Measurements from ENCODE around the gene DSC1.
"Not testable (repeated sequence)": the region's sequence is repeated elsewhere in the genome, so short reads cannot be mapped to it uniquely, and the experiment has no call there.

Gene DSC1, protein sequence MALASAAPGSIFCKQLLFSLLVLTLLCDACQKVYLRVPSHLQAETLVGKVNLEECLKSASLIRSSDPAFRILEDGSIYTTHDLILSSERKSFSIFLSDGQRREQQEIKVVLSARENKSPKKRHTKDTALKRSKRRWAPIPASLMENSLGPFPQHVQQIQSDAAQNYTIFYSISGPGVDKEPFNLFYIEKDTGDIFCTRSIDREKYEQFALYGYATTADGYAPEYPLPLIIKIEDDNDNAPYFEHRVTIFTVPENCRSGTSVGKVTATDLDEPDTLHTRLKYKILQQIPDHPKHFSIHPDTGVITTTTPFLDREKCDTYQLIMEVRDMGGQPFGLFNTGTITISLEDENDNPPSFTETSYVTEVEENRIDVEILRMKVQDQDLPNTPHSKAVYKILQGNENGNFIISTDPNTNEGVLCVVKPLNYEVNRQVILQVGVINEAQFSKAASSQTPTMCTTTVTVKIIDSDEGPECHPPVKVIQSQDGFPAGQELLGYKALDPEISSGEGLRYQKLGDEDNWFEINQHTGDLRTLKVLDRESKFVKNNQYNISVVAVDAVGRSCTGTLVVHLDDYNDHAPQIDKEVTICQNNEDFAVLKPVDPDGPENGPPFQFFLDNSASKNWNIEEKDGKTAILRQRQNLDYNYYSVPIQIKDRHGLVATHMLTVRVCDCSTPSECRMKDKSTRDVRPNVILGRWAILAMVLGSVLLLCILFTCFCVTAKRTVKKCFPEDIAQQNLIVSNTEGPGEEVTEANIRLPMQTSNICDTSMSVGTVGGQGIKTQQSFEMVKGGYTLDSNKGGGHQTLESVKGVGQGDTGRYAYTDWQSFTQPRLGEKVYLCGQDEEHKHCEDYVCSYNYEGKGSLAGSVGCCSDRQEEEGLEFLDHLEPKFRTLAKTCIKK

DNA sequence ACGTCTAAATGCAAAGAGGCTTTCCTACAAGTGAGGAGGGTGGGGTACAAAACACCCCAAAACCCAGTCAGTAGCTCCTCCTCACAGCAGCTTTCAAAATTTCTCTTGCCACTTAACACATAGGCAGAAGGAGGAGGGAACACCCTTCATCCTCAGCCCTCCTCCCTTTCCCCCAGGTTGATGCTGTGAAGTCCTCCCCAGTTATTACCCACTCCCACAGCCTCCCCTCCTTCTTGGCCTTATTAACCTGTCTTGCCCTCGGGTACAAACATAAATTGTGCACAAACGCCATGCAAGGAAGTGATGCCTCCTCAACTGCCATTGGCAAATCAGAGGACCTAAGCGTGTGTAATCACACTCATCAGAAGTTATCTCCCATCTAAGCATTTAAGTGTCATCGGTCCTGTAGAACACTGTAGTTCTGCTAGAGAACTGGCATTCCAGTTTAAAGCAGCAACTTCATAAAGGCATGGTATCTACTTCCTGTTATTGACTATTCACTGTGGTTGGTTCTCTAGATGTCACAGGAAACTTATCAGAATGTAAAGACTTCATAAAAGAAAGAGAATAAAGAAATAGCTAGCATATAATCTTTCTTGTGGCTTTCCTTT lies at the start of gene DSC1:
Gene DSC1, minus strand, starts transcription at position 32 of the 611 bp plus-strand sequence. CDS start 262 bp downstream, outside the sequence.
- DNase-seq: no peak

DNA sequence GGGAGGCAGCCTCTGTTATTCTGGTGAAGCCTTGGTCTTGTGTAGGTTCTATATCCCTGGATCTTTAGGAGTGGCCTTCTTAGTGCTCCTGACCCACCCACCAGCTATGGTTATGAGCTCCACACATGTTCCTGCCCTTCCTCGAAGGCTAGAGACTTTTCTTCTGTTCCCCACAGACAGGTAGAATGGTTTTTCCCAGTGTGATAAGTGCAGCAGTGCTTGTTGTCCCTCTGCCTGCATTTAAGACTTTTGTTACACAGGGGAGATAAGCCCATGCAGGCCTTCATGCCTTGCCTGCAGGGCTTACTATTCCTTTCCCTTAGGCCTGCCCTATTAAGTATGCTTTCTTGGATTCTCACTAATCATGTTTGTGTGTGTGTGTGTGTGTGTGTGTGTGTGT lies 48.4 kb upstream of the DSC1 start:
- DNase-seq: no peak

DNA sequence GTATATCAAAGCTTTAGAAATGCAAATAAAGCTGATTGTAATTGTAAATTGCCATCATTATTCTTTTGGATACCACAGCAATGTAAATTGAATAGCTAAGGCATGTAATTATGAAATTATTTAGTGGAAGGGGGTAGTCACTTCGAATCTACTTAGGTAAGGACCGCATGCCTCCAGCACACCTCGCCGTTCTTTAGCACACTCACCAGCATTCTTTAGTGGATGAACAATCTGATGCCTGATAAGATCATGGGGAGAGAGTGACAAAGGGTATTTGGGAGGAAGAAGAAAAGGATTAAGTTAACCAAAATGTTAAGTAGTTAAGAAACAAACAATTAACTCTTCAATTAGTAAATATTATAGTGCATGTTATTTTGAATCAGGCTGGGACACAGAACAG lies 46.4 kb upstream of the DSC1 start:
- no peak for DNase-seq

DNA sequence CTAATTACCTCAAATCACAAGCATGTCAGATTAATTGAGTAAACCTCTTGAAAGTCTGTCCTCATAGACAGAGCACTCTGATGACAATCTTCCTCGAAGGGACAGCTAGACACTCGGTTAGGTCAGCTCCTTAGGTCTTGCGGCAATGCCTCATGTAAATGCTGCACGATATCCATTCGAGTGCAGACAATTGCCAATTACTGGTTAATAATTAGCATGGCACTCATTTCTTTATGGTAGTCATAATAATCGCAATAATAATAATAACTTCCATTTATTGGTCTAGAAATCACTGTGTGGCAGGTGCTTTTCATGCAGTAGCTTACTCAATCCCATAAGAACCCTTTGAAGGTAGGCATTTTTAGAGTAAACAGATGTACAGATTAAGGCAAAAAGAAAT lies 44.7 kb upstream of the DSC1 start:
- no peak for DNase-seq

DNA sequence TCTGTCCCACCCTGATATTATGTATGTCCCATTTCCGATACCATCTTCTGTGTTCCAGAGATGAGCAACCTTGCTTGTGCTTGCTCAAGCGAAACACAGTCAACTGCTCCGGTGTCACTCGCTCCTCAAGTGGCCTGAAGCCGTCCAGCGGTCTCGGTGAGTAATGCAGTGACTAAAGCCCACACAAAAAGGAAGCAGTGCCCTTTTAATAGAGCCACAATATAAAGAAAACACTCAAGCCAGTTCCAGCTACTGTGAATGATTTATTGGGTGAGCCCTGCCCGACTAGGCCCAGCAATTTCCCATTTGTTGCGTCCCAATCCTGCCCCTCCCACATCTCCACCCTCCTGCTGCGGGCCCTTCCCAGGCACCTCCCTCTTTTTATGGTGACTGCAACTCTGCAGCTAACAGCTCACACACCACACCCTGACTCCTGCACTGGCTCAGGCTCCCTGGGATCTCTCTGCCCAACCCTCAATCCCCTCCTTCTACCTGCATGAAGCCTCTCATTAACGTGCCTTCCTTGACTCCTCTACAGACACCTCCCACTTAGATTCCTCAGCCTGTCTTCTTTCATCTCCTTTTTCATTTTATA lies 44.2 kb upstream of the DSC1 start:
- DNase-seq: no peak

DNA sequence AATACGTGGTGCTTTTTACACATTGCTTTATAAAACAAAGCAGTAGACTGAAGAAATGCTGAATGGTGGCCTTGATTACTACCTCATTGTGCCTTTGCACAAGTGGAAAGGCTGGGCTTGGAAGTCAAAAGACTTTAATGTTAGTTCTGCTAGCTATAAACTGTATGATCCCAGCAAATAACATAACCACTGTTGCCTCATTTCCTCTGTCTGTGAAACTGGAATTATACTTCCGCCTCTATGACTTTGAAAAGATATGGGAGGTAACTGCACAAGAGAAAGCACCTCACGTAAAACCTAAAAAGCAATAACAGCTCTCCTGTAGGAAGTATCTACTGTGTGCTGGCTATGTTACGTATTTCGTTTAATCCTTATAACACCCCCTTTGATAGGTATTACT lies 43.4 kb upstream of the DSC1 start:
- no peak for DNase-seq

DNA sequence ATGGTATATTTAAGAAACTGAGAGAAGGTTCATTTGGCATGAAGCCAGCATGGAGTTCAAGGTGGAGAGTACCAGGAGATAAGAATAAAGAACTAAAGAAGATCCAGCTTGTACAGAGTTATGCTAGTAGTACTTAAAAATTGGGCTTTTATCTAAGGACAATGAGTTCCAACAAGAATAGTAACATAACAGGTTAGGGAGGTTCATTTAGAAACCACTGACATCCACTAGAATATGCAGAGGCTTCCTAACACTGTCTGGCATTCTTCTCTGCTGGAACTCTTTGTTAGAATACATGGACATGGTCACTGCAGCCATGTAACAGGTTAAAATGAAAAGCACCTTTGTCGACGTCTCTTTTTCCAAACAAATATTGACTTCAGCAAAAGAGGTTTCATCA lies 42.6 kb upstream of the DSC1 start:
- DNase-seq: no peak

DNA sequence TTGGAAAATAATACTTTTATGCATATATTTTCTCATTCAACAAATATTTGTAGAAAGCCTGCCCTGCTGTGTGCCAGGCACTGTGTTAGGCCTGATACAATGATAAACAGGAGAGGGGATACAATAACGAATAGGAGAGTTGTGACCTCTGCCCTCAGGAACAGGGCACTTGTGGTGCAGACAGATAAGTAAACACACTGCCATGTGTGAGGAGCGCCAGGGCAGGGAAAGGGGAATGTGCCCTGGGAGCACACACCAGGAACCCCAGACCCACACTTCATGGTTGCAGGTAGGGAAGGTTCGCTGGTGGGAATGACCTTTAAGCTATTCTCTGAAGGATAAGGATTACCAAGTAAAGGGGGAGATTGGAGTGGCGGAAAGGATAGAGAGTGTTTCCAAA lies 42.2 kb upstream of the DSC1 start:
- DNase-seq: no peak

DNA sequence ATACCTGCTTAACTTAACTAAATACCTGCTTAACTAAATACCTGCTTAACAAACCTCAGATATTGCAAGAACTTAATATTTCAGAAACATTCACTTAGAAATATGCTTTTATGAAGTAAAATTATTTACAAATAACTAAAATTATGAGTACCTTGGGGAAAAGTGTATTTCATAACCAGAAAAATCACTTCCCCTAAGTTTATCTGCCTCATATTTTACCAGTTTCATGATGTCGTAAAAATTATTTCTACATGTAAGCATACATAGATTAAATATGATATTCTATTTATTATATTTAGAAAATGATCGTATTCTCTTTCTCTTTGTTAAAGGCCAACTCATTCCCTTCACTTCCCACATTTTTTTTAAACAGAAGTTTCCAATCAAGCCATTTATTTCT lies 41.5 kb upstream of the DSC1 start:
- DNase-seq: no peak

DNA sequence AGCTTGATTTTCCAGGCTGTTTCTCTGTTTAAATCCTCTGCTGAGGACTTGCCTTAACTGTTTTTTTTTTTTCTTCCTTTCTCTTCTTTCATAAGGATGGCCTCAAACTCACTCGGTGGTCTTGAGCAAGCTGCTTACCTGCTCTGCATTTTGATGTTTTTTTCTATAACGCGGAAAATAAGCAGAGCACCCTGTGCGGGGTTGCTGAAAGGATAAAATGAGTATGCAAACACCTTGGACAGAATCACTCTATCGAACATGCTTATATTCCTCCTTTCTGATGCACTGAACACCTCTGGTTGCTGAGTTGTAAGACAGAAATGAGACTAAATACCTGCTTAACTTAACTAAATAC lies 41.1 kb upstream of the DSC1 start:
- no peak for DNase-seq

DNA sequence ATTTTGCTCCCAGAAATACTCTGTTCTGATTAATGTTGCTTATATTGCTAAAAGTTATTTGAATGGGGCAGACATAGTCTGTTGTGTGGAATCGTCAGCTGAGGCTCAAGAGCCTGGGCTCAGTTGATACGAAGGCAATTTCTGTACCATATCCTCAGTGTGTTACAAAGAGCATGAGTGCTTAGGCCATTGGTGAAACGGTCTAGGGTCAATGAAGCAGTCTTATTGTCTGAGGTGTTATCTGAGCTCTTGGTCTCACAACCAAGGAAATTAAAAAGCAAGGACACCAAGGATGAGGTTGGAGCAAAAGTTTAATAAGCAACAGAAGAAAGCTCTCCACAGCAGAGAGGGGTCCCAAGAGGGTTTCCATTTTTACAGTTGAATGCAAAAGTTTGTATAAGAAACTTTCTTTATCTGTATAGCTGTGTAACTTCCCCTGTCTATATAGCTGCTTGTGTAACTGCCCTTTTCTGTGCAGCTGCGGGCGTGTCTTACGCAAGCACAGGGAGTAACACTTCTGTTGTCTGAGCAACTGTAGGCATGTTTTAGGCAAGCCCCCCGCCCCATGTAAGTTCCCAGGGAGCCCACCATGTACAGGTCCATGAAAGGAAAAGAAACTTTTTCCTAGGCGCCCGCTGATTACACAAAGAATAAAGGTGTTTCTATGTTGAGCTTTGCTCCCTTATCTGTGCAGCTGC lies 40.6 kb upstream of the DSC1 start:
- DNase-seq: no peak

DNA sequence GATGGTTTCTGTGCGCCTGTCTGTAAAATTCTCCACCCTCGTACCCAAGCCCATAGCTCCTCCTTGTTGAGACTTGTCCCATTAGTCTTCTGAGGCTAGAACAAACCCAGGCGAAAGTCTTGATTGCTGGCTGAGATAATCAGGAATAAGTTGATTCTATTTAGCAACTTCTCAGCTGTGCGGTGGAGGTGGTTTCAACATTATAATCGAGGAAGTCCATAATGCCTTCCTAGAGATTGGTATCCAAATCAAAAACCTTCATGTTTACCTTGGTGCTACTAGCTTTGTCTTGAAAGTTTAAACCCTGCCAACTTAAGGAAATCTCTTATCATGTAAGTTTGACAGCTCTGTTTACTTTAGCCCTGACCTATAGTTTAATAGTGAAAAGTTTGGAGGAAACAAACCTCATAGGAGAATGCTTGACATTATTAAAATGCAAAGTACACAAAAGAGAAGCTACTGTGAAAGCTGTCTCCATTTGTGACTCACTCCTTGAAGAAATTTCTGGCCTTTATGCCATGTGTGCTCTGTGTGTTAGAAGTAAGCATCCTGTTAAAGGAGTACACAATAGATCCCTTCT lies 36.6 kb upstream of the DSC1 start:
- no peak for DNase-seq

DNA sequence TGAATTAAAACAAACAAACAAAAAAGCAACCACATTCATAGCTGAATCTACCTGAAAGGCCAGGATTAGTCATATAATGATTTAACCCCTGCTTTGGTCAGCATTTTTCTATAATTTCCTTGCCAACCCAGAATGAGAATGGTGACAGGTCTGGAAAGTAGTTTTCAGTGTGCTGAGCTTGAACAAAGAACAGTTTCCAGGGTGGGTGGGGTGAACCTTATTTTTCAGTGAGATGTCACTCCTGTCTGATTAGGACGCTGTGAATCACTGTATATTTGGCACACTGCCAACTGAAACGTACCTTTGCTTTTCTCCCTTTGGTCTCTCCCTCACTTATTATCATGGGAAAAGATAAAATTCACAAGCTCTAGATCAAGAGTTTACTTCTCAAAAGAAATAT lies 35.0 kb upstream of the DSC1 start:
- DNase-seq: no peak

DNA sequence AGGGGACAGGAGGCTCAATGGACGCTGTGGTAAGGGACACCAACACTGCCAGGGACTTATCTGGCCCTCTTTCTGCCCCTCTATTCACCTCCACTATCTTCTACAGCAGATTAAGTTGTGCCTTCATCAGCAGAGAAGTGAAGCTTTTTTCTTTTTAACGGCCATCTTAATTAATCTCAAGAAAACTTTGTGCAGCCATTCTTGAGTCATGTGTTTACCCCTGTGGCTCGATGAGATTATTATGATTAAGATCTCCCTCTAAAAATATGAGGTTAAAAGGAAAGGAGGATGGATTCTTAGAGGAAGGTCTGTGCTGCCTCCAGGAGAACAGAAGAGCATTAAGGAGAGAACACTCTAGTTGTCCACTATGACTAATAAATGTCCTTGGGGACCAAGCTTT lies 32.4 kb upstream of the DSC1 start:
- DNase-seq: no peak

DNA sequence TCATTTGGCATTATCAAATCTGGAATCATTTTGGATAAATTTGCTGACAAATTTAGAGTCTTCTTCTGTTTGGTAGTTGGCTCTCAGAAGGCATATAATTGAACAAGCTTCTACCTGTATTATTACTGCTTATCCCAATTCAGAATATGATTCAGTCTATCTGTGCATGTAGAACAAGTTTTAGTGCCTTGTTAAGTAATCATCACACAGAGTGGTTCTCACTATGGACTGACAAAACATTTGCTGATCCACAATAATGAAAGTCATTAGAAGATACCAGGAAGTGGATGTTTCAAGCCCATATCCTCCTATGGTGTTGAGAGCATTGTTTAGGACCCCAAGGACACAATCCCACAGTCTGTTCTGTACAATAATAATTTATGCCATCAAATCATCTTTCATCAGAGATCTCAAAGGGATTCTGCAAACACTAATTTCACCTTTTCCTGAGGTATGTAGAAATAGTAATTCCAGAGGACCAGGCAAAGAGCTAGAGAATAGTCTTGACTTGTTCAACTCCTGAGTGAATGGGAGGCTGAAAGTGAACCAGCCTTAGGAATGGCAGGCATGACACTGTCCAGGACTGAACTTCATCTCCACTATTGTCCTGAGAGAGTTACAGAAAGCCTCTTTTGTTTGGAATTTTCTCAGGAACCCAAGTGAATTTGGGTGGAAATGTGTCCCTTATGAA lies 29.6 kb upstream of the DSC1 start:
- no peak for DNase-seq

DNA sequence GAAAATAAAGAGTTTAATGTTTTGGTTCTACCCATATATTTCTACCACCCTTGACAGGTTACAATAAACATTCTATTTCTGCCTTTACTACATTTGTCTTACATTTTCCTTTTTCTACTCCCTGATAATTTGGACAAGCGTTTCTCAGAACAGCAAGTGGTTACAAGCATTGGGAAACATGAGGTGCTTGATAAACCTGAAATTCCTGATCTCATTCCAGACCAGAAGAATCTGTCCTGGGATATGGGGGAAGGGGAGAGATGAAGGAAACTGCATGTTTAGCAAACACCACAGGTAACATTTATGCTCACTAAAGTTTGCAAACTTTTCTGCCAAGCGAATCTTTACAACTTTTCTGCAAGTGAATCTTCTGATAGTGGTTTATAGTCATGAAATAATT lies 28.3 kb upstream of the DSC1 start:
- DNase-seq: no peak

DNA sequence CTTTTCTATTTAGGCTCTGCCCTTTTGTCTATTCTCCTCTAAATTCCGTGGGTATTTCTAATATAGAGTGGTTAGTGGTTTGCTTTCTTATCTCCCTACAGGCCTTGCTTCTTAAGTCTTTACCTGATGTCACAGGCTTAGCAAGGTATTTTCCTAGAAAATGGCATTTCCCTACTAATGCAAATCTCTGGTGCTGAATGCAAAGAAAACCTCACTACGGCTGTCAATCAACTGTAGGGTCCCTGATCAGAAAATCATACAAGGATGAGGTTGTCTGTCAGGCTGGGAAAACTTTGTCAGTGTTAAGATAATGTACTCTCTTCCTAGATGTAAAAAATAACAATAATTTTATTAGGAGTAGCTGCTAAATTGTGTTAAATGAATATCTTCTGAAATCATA lies 27.1 kb upstream of the DSC1 start:
- no peak for DNase-seq

DNA sequence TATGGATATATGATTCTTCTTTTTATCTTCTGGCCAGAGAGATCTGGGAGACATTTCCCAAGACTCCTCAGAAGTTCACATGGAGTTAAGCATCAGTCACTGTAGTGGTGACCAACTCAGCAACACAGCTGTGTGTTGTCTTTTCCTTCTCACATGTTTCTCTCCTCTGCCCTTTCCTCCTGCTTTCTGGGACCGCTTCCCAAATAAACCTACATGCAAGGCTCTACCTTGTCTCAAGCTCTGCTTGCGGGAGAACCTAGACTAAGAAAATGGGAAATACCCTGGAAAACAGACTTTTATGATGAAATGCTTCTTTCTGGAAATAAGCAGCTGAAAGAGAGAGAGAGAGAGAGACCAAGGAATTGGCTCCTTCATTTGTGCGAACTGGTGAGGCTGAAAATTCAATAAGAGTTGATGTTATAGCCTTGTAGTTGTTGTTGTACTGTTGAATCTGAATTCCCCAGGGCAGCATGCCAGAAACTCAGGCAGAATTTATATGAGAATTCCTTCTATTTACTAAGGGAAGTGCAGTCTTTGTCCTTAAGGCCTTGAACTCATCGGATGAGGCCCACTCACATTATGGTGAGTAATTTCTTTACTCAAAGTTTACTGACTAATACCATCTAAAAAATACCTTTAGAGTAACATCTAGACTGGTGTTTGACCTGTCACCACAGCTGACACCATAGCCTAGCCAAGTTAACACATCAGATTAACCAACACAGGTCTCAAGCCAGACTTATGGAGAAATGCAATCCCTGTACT lies 22.7 kb upstream of the DSC1 start:
- no peak for DNase-seq

DNA sequence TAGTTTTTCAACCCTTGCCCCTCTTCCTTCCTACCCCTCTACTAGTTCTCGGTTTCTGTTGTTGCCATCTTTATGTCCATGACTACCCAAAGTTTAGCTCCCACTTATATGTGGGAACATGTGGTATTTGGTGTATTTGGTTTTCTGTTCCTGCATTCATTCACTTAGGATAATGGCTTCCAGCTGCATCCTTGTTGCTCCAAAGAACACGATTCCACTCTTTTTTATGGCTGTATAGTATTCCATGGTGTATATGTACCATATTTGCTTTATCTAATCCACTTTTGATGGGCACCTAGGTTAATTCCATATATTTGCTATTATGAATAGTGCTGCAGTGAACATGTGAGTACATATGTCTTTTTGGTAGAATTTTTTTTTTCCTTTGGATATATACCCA lies 20.6 kb upstream of the DSC1 start:
- no peak for DNase-seq

DNA sequence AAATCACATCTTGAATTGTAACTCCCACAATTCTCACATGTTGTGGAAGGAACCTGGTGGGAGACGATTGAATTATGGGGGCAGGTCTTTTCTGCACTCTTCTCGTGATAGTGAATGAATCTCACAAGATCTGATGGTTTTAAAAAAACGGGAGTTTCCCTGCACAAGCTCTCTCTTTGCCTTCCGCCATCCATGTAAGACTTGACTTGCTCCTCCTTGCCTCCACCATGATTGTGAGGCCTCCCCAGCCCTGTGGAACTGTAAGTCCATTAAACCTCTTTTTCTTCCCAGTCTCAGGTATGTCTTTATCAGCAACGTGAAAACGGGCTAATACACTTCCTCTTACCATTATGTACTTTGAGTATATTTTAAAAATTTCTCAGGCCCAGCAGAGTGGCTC lies 14.7 kb upstream of the DSC1 start:
- DNase-seq: not testable (repeated sequence)

DNA sequence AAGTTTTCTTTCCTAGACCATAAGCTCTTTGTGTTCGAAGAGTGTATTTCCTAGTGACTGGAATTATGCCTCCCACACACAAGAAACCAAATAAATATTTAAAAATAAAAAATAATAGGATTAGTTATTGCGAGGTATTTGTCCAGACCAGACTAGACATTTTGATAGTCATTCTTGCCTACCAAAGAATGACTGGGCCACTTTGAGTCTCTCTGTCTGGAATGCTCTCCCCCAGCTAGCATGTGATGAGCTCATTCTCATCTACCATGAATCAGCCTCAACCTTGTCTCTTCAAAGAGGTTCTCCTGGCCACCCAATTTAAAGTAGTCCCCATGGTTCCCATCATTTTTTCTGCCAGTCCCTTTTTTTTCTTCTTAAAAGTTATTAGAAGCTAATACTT lies 13.9 kb upstream of the DSC1 start:
- DNase-seq: no peak
